Neural progenitor cell (in vitro differentiated cells): ENCODE data around the gene KCNA5. TPM values are rescaled to one million over a fixed set of nuclear protein-coding genes. Genes with fewer than 3 reads are reported as not detected.

Source experiments
- DNase-seq: peaks from one replicate; pipeline ENCODE4 v3.0.0-alpha.2; 2016; ENCODE audit warnings: low spot score
- H2AFZ ChIP-seq: fragments of 200-600 bp; sonication (generic); replicated peaks from 2 replicates; pipeline ENCODE4 v1.6.1; 2016; ENCODE audit warnings: antibody characterized with exemption
- H3F3A ChIP-seq: fragments of 200-600 bp; sonication (generic); 2 replicates; pipeline ENCODE4 v1.6.1; 2016; ENCODE audit warnings: antibody characterized with exemption, low read depth
- H3K27ac ChIP-seq: fragments of 200-600 bp; sonication (generic); 2 replicates; pipeline ENCODE4 v1.5.1; 2016; ENCODE audit warnings: mild to moderate bottlenecking
- H3K27me3 ChIP-seq: fragments of 200-600 bp; sonication (generic); 2 replicates; pipeline ENCODE4 v1.6.1; 2016; ENCODE audit warnings: mild to moderate bottlenecking, moderate library complexity
- H3K36me3 ChIP-seq: fragments of 200-600 bp; sonication (generic); 2 replicates; pipeline ENCODE4 v1.5.1; 2016
- H3K4me1 ChIP-seq: fragments of 200-600 bp; sonication (generic); 2 replicates; pipeline ENCODE4 v1.6.1; 2016; ENCODE audit warnings: mixed run types
- H3K4me2 ChIP-seq: fragments of 200-600 bp; sonication (generic); 2 replicates; pipeline ENCODE4 v1.6.1; 2016
- H3K4me3 ChIP-seq: fragments of 200-600 bp; sonication (generic); 2 replicates; pipeline ENCODE4 v1.5.1; 2016
- H3K79me2 ChIP-seq: fragments of 200-600 bp; sonication (generic); 2 replicates; pipeline ENCODE4 v1.6.1; 2016; ENCODE audit warnings: low read depth
- H3K9ac ChIP-seq: fragments of 200-600 bp; sonication (generic); 2 replicates; pipeline ENCODE4 v1.6.1; 2016
- H3K9me3 ChIP-seq: fragments of 200-600 bp; sonication (generic); 2 replicates; pipeline ENCODE4 v1.5.1; 2016; ENCODE audit warnings: low read depth
- H4K20me1 ChIP-seq: fragments of 200-600 bp; sonication (generic); 2 replicates; pipeline ENCODE4 v1.6.1; 2016; ENCODE audit warnings: low read depth
- H3K27ac Mint-ChIP-seq: 3 replicates; pipeline ENCODE4 v1.8.0; 2021; ENCODE audit warnings: mixed read lengths
- H3K27me3 Mint-ChIP-seq: 2 replicates; pipeline ENCODE4 v1.8.0; 2022; ENCODE audit warnings: low read depth, mild to moderate bottlenecking, inconsistent platforms, moderate library complexity, mixed read lengths; ENCODE audit not compliant: insufficient read depth
- H3K36me3 Mint-ChIP-seq: 3 replicates; pipeline ENCODE4 v1.8.0; 2021; ENCODE audit warnings: mixed read lengths
- H3K4me1 Mint-ChIP-seq: 3 replicates; pipeline ENCODE4 v1.8.0; 2021; ENCODE audit warnings: mixed read lengths
- H3K4me3 Mint-ChIP-seq: 3 replicates; pipeline ENCODE4 v1.8.0; 2021; ENCODE audit warnings: mild to moderate bottlenecking, moderate library complexity, mixed read lengths
- H3K9me3 Mint-ChIP-seq: 3 replicates; pipeline ENCODE4 v1.8.0; 2020; ENCODE audit warnings: mixed read lengths
- EZH2 ChIP-seq: fragments of 200-600 bp; sonication (generic); IDR thresholded peaks from 2 replicates; pipeline ENCODE4 v1.6.1; 2017; ENCODE audit warnings: antibody characterized with exemption, mild to moderate bottlenecking, moderate library complexity
- EZH2phosphoT487 ChIP-seq: fragments of 200-600 bp; sonication (generic); IDR thresholded peaks from 2 replicates; pipeline ENCODE4 v1.6.1; 2017; ENCODE audit warnings: antibody characterized with exemption
- total RNA-seq: library from RNA; depleted of rRNA; stranded (reverse); fragments of >200 nt; gene quantifications from 2 replicates; pipeline ENCODE4 v1.2.3, GENCODE V29; 2015; ENCODE audit warnings: low replicate concordance
- TF ChIP-seq, protein P1 (sequence below): fragments of 200-600 bp; sonication (generic); IDR thresholded peaks from 2 replicates; pipeline ENCODE4 v1.5.1; 2017; ENCODE audit warnings: antibody characterized with exemption, mild to moderate bottlenecking

Gene KCNA5
- total RNA-seq, 1 donor from 2014 or later, result 0.19 TPM

DNA sequence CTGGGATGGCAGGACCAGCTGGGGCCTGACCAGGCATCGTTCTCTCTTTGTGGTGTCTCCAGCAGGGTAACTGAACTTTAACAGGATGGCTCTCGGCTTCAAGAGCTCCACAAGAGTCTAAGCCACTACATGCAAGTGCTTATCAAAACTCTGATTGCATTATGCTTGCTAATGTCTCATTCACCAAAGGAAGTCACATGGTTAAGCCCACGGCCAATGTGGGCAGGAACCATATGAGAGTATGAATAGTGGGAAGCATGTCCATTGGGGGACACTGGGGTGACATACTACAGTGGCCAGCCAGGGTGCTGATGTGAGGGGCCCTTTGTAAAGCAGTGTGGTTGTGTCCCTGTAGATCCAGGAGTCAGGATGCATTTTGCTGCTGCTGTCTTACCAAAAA lies 35.0 kb upstream of the KCNA5 start:
- Mint-ChIP-seq H3K27me3 (peaks cover 5% of the 10 kb centered on the region), H3K9me3 (no peaks in the 10 kb centered on the region), H3K4me1 (no peaks in the 10 kb centered on the region), H3K36me3 (no peaks in the 10 kb centered on the region), H3K4me3 (no peak overlapping the region), H3K27ac (peak overlapping the region; percentile 57)
- Histone ChIP-seq H2AFZ (no peak overlapping the region), H3K27ac (no peak overlapping the region), H3K4me3 (no peak overlapping the region), H4K20me1 (no peaks in the 10 kb centered on the region), H3K9me3 (no peaks in the 10 kb centered on the region), H3K4me1 (no peaks in the 10 kb centered on the region), H3K27me3 (no peaks in the 10 kb centered on the region), H3K36me3 (no peaks in the 10 kb centered on the region), H3K79me2 (no peaks in the 10 kb centered on the region), H3K4me2 (no peak overlapping the region), H3F3A (no peaks in the 10 kb centered on the region), H3K9ac (no peak overlapping the region)
- DNase-seq, result no peak
- TF ChIP-seq, protein P1, sequence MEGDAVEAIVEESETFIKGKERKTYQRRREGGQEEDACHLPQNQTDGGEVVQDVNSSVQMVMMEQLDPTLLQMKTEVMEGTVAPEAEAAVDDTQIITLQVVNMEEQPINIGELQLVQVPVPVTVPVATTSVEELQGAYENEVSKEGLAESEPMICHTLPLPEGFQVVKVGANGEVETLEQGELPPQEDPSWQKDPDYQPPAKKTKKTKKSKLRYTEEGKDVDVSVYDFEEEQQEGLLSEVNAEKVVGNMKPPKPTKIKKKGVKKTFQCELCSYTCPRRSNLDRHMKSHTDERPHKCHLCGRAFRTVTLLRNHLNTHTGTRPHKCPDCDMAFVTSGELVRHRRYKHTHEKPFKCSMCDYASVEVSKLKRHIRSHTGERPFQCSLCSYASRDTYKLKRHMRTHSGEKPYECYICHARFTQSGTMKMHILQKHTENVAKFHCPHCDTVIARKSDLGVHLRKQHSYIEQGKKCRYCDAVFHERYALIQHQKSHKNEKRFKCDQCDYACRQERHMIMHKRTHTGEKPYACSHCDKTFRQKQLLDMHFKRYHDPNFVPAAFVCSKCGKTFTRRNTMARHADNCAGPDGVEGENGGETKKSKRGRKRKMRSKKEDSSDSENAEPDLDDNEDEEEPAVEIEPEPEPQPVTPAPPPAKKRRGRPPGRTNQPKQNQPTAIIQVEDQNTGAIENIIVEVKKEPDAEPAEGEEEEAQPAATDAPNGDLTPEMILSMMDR, result no peak
- TF ChIP-seq EZH2 (no peak), EZH2phosphoT487 (no peak)

- Mint-ChIP-seq H3K4me3 (peak overlapping the region; percentile 38), H3K27ac (no peak overlapping the region), H3K36me3 (no peaks in the 10 kb centered on the region), H3K4me1 (no peaks in the 10 kb centered on the region), H3K27me3 (peaks cover 5% of the 10 kb centered on the region), H3K9me3 (no peaks in the 10 kb centered on the region)
- H3K27ac ChIP-seq, result no peak overlapping the region
- DNase-seq, result no peak
- H3K9me3 ChIP-seq, result no peaks in the 10 kb centered on the region
- no peaks in the 10 kb centered on the region for H4K20me1 ChIP-seq
- H3K79me2 ChIP-seq, result no peaks in the 10 kb centered on the region
- no peak overlapping the region for H3K9ac ChIP-seq
- no peaks in the 10 kb centered on the region for H3K27me3 ChIP-seq
- no peak overlapping the region for H3K4me2 ChIP-seq
- H3F3A ChIP-seq, result no peaks in the 10 kb centered on the region
- TF ChIP-seq EZH2, result no peak
- TF ChIP-seq EZH2phosphoT487, result no peak
- TF ChIP-seq, protein P1, result no peak
- no peak overlapping the region for H3K4me3 ChIP-seq
- H2AFZ ChIP-seq, result no peak overlapping the region
- H3K36me3 ChIP-seq, result no peaks in the 10 kb centered on the region
- no peaks in the 10 kb centered on the region for H3K4me1 ChIP-seq
Observed at GRCh38 chr12:5010151-5010550, 33.5 kb upstream of the KCNA5 start.

DNA sequence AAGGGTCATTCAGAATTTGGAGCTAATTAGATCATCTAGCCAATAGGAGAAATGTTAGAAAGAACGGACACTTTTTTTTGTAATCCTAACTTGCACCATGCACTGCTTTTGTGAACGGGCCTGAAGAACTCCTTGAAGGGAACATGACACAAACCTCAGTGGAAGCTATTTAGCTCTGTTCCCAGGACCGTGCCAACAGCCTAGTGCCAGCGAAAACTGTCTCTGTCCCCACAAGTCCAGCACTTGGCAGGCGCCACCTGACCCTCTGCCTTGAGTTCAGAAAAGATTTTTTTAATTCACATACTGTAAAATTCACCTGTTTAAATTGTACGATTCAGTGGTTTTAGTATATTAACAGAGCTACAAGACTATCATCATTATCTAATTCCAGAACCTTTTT lies 31.3 kb upstream of the KCNA5 start:
- no peak overlapping the region for H3K4me3 Mint-ChIP-seq
- Histone ChIP-seq H3K79me2 (no peaks in the 10 kb centered on the region), H2AFZ (no peak overlapping the region), H3F3A (no peaks in the 10 kb centered on the region), H3K4me3 (no peak overlapping the region), H3K36me3 (no peaks in the 10 kb centered on the region), H3K27me3 (no peaks in the 10 kb centered on the region), H3K4me2 (no peak overlapping the region), H3K9me3 (no peaks in the 10 kb centered on the region), H4K20me1 (no peaks in the 10 kb centered on the region), H3K4me1 (no peaks in the 10 kb centered on the region), H3K27ac (no peak overlapping the region), H3K9ac (no peak overlapping the region)
- H3K27me3 Mint-ChIP-seq, result peaks cover 7% of the 10 kb centered on the region
- TF ChIP-seq EZH2, result no peak
- TF ChIP-seq EZH2phosphoT487, result no peak
- TF ChIP-seq, protein P1, result no peak
- H3K36me3 Mint-ChIP-seq, result no peaks in the 10 kb centered on the region
- DNase-seq, result no peak
- H3K27ac Mint-ChIP-seq, result no peak overlapping the region
- no peaks in the 10 kb centered on the region for H3K4me1 Mint-ChIP-seq
- H3K9me3 Mint-ChIP-seq, result no peaks in the 10 kb centered on the region
